GM19043 (cell line): Measurements from ENCODE around the gene OSBPL10.
"Not testable (repeated sequence)": the region's sequence is repeated elsewhere in the genome, so short reads cannot be mapped to it uniquely, and the experiment has no call there.

Experiments used
- ATAC-seq: cut with Tn5 transposase; IDR thresholded peaks from one replicate; pipeline ENCODE4 v1.9.1; 2021; ENCODE audit warnings: low read depth; ENCODE audit not compliant: unreplicated experiment

The OSBPL10 gene

GRCh38 chr3:31693346-31693745, 287.7 kb downstream of the OSBPL10 start:
- no peak for ATAC-seq

GRCh38 chr3:31692751-31693150, 288.3 kb downstream of the OSBPL10 start:
- no peak for ATAC-seq

- no peak for ATAC-seq
Observed at GRCh38 chr3:31690771-31691170, 290.3 kb downstream of the OSBPL10 start.

- not testable (repeated sequence) for ATAC-seq
Observed at GRCh38 chr3:31689523-31689922, 291.5 kb downstream of the OSBPL10 start.

GRCh38 chr3:31688984-31689383, 292.1 kb downstream of the OSBPL10 start:
- no peak for ATAC-seq

- no peak for ATAC-seq
Observed at GRCh38 chr3:31687020-31687802, 293.9 kb downstream of the OSBPL10 start.

GRCh38 chr3:31680072-31680870, 300.8 kb downstream of the OSBPL10 start:
- ATAC-seq = no peak

- no peak for ATAC-seq
Observed at GRCh38 chr3:31676556-31676955, 304.5 kb downstream of the OSBPL10 start.

- ATAC-seq = no peak
Observed at GRCh38 chr3:31673950-31674349, 307.1 kb downstream of the OSBPL10 start.

GRCh38 chr3:31671976-31672375, 309.1 kb downstream of the OSBPL10 start:
- ATAC-seq = no peak

- no peak for ATAC-seq
Observed at GRCh38 chr3:31671451-31671850, 309.6 kb downstream of the OSBPL10 start.

- no peak for ATAC-seq
Observed at GRCh38 chr3:31670722-31671121, 310.3 kb downstream of the OSBPL10 start.

GRCh38 chr3:31670136-31670535, 310.9 kb downstream of the OSBPL10 start:
- no peak for ATAC-seq

- no peak for ATAC-seq
Observed at GRCh38 chr3:31668242-31668641, 312.8 kb downstream of the OSBPL10 start.

- no peak for ATAC-seq
Observed at GRCh38 chr3:31667582-31667981, 313.5 kb downstream of the OSBPL10 start.

GRCh38 chr3:31664031-31664430, 317.0 kb downstream of the OSBPL10 start:
- no peak for ATAC-seq

- no peak for ATAC-seq
Observed at GRCh38 chr3:31661993-31662670, 318.9 kb downstream of the OSBPL10 start.

- ATAC-seq = no peak
Observed at GRCh38 chr3:31661286-31661685, 319.8 kb downstream of the OSBPL10 start.

- ATAC-seq = no peak
Observed at GRCh38 chr3:31659246-31659645, 321.8 kb downstream of the OSBPL10 start.

- no peak for ATAC-seq
Observed at GRCh38 chr3:31654998-31655397, 326.1 kb downstream of the OSBPL10 start.

- no peak for ATAC-seq
Observed at GRCh38 chr3:31653464-31653863, 327.6 kb downstream of the OSBPL10 start.
